Measurements from ENCODE around the gene CARS2. TPM values are rescaled to one million over a fixed set of nuclear protein-coding genes. Genes with fewer than 3 reads are reported as not detected.
A peak's percentile ranks its signal among the peaks of the same experiment; 100 is the strongest.

The CARS2 gene
- total and polyA plus RNA-seq, 7 donors = 35.4 to 77.5 (median 45.7) TPM

GRCh38 chr13:110637275-110637674, 68.6 kb downstream of the CARS2 start:
- intact Hi-C loops (cut with DNase I) = no loop called here
- Histone ChIP-seq H3K27ac (no peak overlapping the region), H3K36me3 (peaks cover 47 to 70% (median 54%) of the 10 kb centered on the region in 4 donors), H3K4me3 (no peak overlapping the region), H3K27me3 (no peaks in the 10 kb centered on the region), H3K4me1 (peaks cover 0 to 21% (median 18%) of the 10 kb centered on the region in 4 donors), H3K9me3 (no peaks in the 10 kb centered on the region)
- 91 to 92% methylated on average over 6 of the region's 6 CpGs for WGBS, 2 donors
- DNase-seq = no peak
- no peak for TF ChIP-seq CTCF (IDR thresholded peaks at IDR 0.05)
- TF ChIP-seq POLR2A (IDR thresholded peaks at IDR 0.05) = no peak
- TF ChIP-seq POLR2AphosphoS5 (IDR thresholded peaks at IDR 0.05) = no peak
- no peak for TF ChIP-seq EP300 (IDR thresholded peaks at IDR 0.05)

- intact Hi-C loops (cut with DNase I) = no loop called here
- H3K36me3 ChIP-seq = peaks cover 47 to 67% (median 49%) of the 10 kb centered on the region in 4 donors
- WGBS, 2 donors = 71 to 86% methylated on average over 14 of the region's 14 CpGs
Observed at GRCh38 chr13:110636701-110637201, 69.2 kb downstream of the CARS2 start.

GRCh38 chr13:110636053-110636475, 69.9 kb downstream of the CARS2 start:
- H3K4me3 ChIP-seq = no peak overlapping the region
- DNase-seq = no peak
- no peaks in the 10 kb centered on the region for H3K9me3 ChIP-seq
- no peak overlapping the region for H3K27ac ChIP-seq
- H3K4me1 ChIP-seq = peaks cover 0 to 27% (median 23%) of the 10 kb centered on the region in 4 donors
- intact Hi-C loops (cut with DNase I) = no loop called here
- H3K36me3 ChIP-seq = peaks cover 45 to 60% (median 48%) of the 10 kb centered on the region in 4 donors
- TF ChIP-seq POLR2AphosphoS5 (IDR thresholded peaks at IDR 0.05) = no peak
- TF ChIP-seq CTCF (IDR thresholded peaks at IDR 0.05) = no peak
- TF ChIP-seq POLR2A (IDR thresholded peaks at IDR 0.05) = no peak
- TF ChIP-seq EP300 (IDR thresholded peaks at IDR 0.05) = no peak
- H3K27me3 ChIP-seq = no peaks in the 10 kb centered on the region
- WGBS, 2 donors = 94 to 95% methylated on average over 16 of the region's 16 CpGs

More at GRCh38 chr13:110636701-110637201, 69.2 kb downstream of the CARS2 start:
- no peak overlapping the region for H3K4me3 ChIP-seq
- H3K4me1 ChIP-seq = peaks cover 0 to 26% (median 23%) of the 10 kb centered on the region in 4 donors
- TF ChIP-seq POLR2A (IDR thresholded peaks at IDR 0.05) = no peak
- no peak for TF ChIP-seq EP300 (IDR thresholded peaks at IDR 0.05)
- no peak for TF ChIP-seq POLR2AphosphoS5 (IDR thresholded peaks at IDR 0.05)
- TF ChIP-seq CTCF (IDR thresholded peaks at IDR 0.05) = no peak
- H3K9me3 ChIP-seq = no peaks in the 10 kb centered on the region
- DNase-seq = no peak
- no peaks in the 10 kb centered on the region for H3K27me3 ChIP-seq
- no peak overlapping the region for H3K27ac ChIP-seq

- intact Hi-C loops (cut with DNase I) = no loop called here
- H3K4me3 ChIP-seq = no peak overlapping the region
- no peaks in the 10 kb centered on the region for H3K9me3 ChIP-seq
- H3K27me3 ChIP-seq = no peaks in the 10 kb centered on the region
- H3K27ac ChIP-seq = peak overlapping the region in 1 of 4 donors; percentile 3
- WGBS, 2 donors = 91 to 93% methylated on average over 19 of the region's 19 CpGs
- TF ChIP-seq CTCF (IDR thresholded peaks at IDR 0.05) (no peak), POLR2AphosphoS5 (IDR thresholded peaks at IDR 0.05) (no peak), POLR2A (IDR thresholded peaks at IDR 0.05) (no peak), EP300 (IDR thresholded peaks at IDR 0.05) (no peak)
- H3K4me1 ChIP-seq = peaks cover 0 to 26% (median 20%) of the 10 kb centered on the region in 4 donors
- H3K36me3 ChIP-seq = peaks cover 45 to 60% (median 48%) of the 10 kb centered on the region in 4 donors
- no peak for DNase-seq
Observed at GRCh38 chr13:110635405-110636002, 70.4 kb downstream of the CARS2 start.

All from sigmoid colon (tissue), 7 donors.